Stimulated activated CD8-positive, alpha-beta memory T cell treated with anti-CD3 and anti-CD28 coated beads, Interleukin-15, amount 100 ng/mL, for 24 hours (primary cell): ENCODE results near the gene TGFB3.
"Not testable (repeated sequence)": the region's sequence is repeated elsewhere in the genome, so short reads cannot be mapped to it uniquely, and the experiment has no call there.

Source experiments
- DNase-seq: peaks from one replicate; pipeline ENCODE4 v3.0.0-alpha.2; 2020; ENCODE audit warnings: low read depth

The TGFB3 gene

GRCh38 chr14:75960231-75960630 lies 21.6 kb downstream of the TGFB3 start:
- no peak for DNase-seq

- DNase-seq: no peak
Measured at GRCh38 chr14:75959031-75959430, 22.8 kb downstream of the TGFB3 start.

GRCh38 chr14:75952489-75952888 lies 29.3 kb downstream of the TGFB3 start:
- no peak for DNase-seq

- DNase-seq: no peak
Measured at GRCh38 chr14:75946785-75947184, 35.0 kb downstream of the TGFB3 start.

- DNase-seq: no peak
Measured at GRCh38 chr14:75944607-75945241, 37.1 kb downstream of the TGFB3 start.

GRCh38 chr14:75941030-75941429 lies 40.8 kb downstream of the TGFB3 start:
- no peak for DNase-seq

- no peak for DNase-seq
Measured at GRCh38 chr14:75939200-75939599, 42.6 kb downstream of the TGFB3 start.

GRCh38 chr14:75934998-75935628 lies 46.7 kb downstream of the TGFB3 start:
- no peak for DNase-seq

GRCh38 chr14:75933712-75934296 lies 48.0 kb downstream of the TGFB3 start:
- no peak for DNase-seq

- DNase-seq: no peak
Measured at GRCh38 chr14:75928690-75929181, 53.1 kb downstream of the TGFB3 start.

GRCh38 chr14:75927564-75928087 lies 54.2 kb downstream of the TGFB3 start:
- DNase-seq: no peak

GRCh38 chr14:75926431-75927115 lies 55.2 kb downstream of the TGFB3 start:
- DNase-seq: no peak

- DNase-seq: not testable (repeated sequence)
Measured at GRCh38 chr14:75925141-75925840, 56.5 kb downstream of the TGFB3 start.

- not testable (repeated sequence) for DNase-seq
Measured at GRCh38 chr14:75920421-75920820, 61.4 kb downstream of the TGFB3 start.

GRCh38 chr14:75917946-75918335 lies 63.9 kb downstream of the TGFB3 start:
- no peak for DNase-seq

GRCh38 chr14:75917322-75917945 lies 64.4 kb downstream of the TGFB3 start:
- DNase-seq: no peak

- no peak for DNase-seq
Measured at GRCh38 chr14:75915045-75915444, 66.8 kb downstream of the TGFB3 start.

- DNase-seq: no peak
Measured at GRCh38 chr14:75913183-75913582, 68.6 kb downstream of the TGFB3 start.

- DNase-seq: no peak
Measured at GRCh38 chr14:75911883-75912282, 69.9 kb downstream of the TGFB3 start.

- no peak for DNase-seq
Measured at GRCh38 chr14:75910048-75910447, 71.7 kb downstream of the TGFB3 start.

GRCh38 chr14:75909630-75910029 lies 72.2 kb downstream of the TGFB3 start:
- no peak for DNase-seq
